Uterus (tissue), 2 donors: Measurements from ENCODE around the gene FRRS1L.

Source experiments
- CTCF ChIP-seq, 4 experiments: fragments of 200-600 bp in 2 of 4; fragments of 450-650 bp in 2 of 4; sonication (generic) in 2 of 4; IDR thresholded peaks; one replicate each; pipeline ENCODE4 v1.5.1; 2016 to 2019; ENCODE audit warnings: antibody characterized with exemption in 4 of 4, mild to moderate bottlenecking in 2 of 4, moderate library complexity in 1 of 4
- POLR2A ChIP-seq, 2 donors: fragments of 450-650 bp; IDR thresholded peaks; one replicate each; pipeline ENCODE4 v1.6.1; 2016; ENCODE audit warnings: antibody characterized with exemption in 2 of 2, mild to moderate bottlenecking in 1 of 2, moderate library complexity in 1 of 2

GRCh38 chr9:109082091-109082620, 84.9 kb downstream of the FRRS1L start:
- TF ChIP-seq CTCF (IDR thresholded peaks at IDR 0.05): no peak
- no peak for TF ChIP-seq POLR2A (IDR thresholded peaks at IDR 0.05)
